GM10248 (cell line): ENCODE data around the gene TMEM151B.
"Not testable (repeated sequence)": the region's sequence is repeated elsewhere in the genome, so short reads cannot be mapped to it uniquely, and the experiment has no call there.

Experiments used
- CTCF ChIA-PET: fragments of 300-600 bp; sonication (Branson Sonifier 250); formaldehyde crosslinking; extraction: SDS; loops from one replicate; lab custom pipeline; 2021; ENCODE audit warnings: antibody characterized with exemption; lab: Yijun Ruan, JAX
- POLR2A ChIA-PET: fragments of 350-650 bp; sonication (Branson Sonifier 250); formaldehyde crosslinking; extraction: SDS; loops from one replicate; lab custom pipeline; 2020; ENCODE audit warnings: antibody characterized with exemption; lab: Yijun Ruan, JAX
- DNase-seq: peaks from one replicate; pipeline ENCODE4 v3.0.0; 2012; ENCODE audit errors: extremely low spot score
- CTCF ChIP-seq: IDR thresholded peaks from 2 replicates; pipeline ENCODE4 v1.5.1; 2012; ENCODE audit warnings: mild to moderate bottlenecking, low read depth; ENCODE audit errors: extremely low read depth, missing control alignments, control extremely low read depth

Gene TMEM151B

GRCh38 chr6:44349904-44350649, 79.8 kb downstream of the TMEM151B start:
- no peak for DNase-seq
- TF ChIP-seq CTCF, result no peak
- CTCF ChIA-PET, result interaction anchor here (1.0 kb wide), 1 partner anchor 12 kb away, joined by 3 read pairs; no protein-coding TSS in a partner anchor
- POLR2A ChIA-PET, result no interaction called here

GRCh38 chr6:44350650-44350994, 80.4 kb downstream of the TMEM151B start:
- DNase-seq, POLR2A ChIA-PET: not testable (repeated sequence)
- CTCF ChIA-PET, result interaction anchor here (1.0 kb wide), 1 partner anchor 12 kb away, joined by 3 read pairs; no protein-coding TSS in a partner anchor

- ChIA-PET CTCF (interaction anchor here (2.1 kb wide), 1 partner anchor 13 kb away, joined by 8 read pairs; no protein-coding TSS in a partner anchor), POLR2A (no interaction called here)
- DNase-seq, result no peak
- TF ChIP-seq CTCF, result no peak
These were observed 82.0 kb downstream of the TMEM151B start for GRCh38 chr6:44352259-44352658.

- DNase-seq, result no peak
- ChIA-PET POLR2A (no interaction called here), CTCF (no interaction called here)
- no peak for TF ChIP-seq CTCF
These were observed 83.1 kb downstream of the TMEM151B start for GRCh38 chr6:44353336-44353735.

- CTCF ChIA-PET, result interaction anchor here (1.0 to 1.6 kb wide), 2 partner anchors 11 to 43 kb away, joined by 3 to 4 read pairs; partner anchors contain the start of gene AARS2
- POLR2A ChIA-PET, result no interaction called here
- no peak for DNase-seq
- no peak for TF ChIP-seq CTCF
These were observed 85.4 kb downstream of the TMEM151B start for GRCh38 chr6:44355640-44356039.

- DNase-seq, result no peak
These were observed 86.2 kb downstream of the TMEM151B start for GRCh38 chr6:44356487-44356886.

More at GRCh38 chr6:44356487-44356886, 86.2 kb downstream of the TMEM151B start:
- CTCF ChIA-PET, result interaction anchor here (0.6 to 1.6 kb wide), 3 partner anchors 9 to 44 kb away, joined by 3 to 4 read pairs (median 3); partner anchors contain the start of gene AARS2
- POLR2A ChIA-PET, result no interaction called here
- no peak for TF ChIP-seq CTCF
